Measurements from ENCODE around the gene MIPOL1.
"Not testable (repeated sequence)": the region's sequence is repeated elsewhere in the genome, so short reads cannot be mapped to it uniquely, and the experiment has no call there.

MIPOL1 gene

DNA sequence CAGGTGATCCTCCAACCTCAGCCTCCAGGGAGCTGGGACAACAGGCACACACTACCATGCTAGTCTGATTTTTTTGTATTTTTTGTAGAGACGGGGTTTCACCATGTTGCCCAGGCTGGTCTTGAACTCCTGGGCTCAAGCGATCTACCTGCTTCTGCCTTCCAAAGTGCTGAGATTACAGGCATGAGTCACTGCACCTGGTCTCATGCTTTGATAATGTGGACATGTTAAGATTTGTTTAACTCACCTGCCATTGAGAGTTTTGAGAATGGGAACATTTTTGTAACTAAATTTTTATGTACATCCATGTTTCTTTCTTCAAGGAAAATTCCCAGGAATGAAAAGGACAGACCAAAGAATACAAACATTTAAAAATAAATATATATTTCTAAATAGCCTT lies 121.2 kb downstream of the MIPOL1 start:
- in situ Hi-C loops (cut with HindIII; ENCODE audit: low sequenced_read_pairs): no loop called here
- TF ChIP-seq, protein P1, sequence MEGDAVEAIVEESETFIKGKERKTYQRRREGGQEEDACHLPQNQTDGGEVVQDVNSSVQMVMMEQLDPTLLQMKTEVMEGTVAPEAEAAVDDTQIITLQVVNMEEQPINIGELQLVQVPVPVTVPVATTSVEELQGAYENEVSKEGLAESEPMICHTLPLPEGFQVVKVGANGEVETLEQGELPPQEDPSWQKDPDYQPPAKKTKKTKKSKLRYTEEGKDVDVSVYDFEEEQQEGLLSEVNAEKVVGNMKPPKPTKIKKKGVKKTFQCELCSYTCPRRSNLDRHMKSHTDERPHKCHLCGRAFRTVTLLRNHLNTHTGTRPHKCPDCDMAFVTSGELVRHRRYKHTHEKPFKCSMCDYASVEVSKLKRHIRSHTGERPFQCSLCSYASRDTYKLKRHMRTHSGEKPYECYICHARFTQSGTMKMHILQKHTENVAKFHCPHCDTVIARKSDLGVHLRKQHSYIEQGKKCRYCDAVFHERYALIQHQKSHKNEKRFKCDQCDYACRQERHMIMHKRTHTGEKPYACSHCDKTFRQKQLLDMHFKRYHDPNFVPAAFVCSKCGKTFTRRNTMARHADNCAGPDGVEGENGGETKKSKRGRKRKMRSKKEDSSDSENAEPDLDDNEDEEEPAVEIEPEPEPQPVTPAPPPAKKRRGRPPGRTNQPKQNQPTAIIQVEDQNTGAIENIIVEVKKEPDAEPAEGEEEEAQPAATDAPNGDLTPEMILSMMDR (IDR thresholded peaks at IDR 0.05; ENCODE audit: low read depth, low read length): no peak
- DNase-seq (ENCODE audit: low read depth, low spot score): no peak
- no peak overlapping the region for H3K4me3 ChIP-seq (ENCODE audit: low read depth, low read length)

GRCh38 chr14:37320106-37320505 lies 122.4 kb downstream of the MIPOL1 start:
- DNase-seq (ENCODE audit: low read depth, low spot score): no peak
- TF ChIP-seq, protein P1 (IDR thresholded peaks at IDR 0.05; ENCODE audit: low read depth, low read length): no peak
- no peak overlapping the region for H3K4me3 ChIP-seq (ENCODE audit: low read depth, low read length)
- in situ Hi-C loops (cut with HindIII; ENCODE audit: low sequenced_read_pairs): no loop called here

DNA sequence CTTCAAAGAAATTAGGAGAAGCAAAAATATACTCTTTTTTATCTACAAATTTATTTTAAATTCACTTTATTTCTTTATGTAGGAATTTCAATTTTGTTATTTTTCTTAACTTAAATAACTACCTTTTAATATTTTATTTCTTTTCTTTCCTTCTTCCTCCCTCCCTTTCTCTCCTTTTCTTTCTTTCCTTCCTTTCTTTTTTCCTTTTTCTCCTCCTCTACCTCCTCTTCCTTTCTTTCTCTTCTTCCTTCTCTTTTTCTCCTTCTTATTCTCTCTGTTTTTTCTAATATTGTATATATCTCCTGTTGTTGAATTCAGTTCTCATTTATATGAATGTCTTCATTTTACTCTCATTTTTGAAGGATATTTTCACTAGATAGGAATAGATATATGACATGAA lies 127.6 kb downstream of the MIPOL1 start:
- H3K4me3 ChIP-seq (ENCODE audit: low read depth, low read length): no peak overlapping the region
- in situ Hi-C loops (cut with HindIII; ENCODE audit: low sequenced_read_pairs): no loop called here
- TF ChIP-seq, protein P1 (IDR thresholded peaks at IDR 0.05; ENCODE audit: low read depth, low read length): no peak
- no peak for DNase-seq (ENCODE audit: low read depth, low spot score)

- TF ChIP-seq, protein P1 (IDR thresholded peaks at IDR 0.05; ENCODE audit: low read depth, low read length): no peak
- no peak for DNase-seq (ENCODE audit: low read depth, low spot score)
- in situ Hi-C loops (cut with HindIII; ENCODE audit: low sequenced_read_pairs): no loop called here
- H3K4me3 ChIP-seq (ENCODE audit: low read depth, low read length): no peak overlapping the region
These were observed 128.7 kb downstream of the MIPOL1 start for GRCh38 chr14:37326434-37326833.

- DNase-seq (ENCODE audit: low read depth, low spot score); in situ Hi-C loops (cut with HindIII; ENCODE audit: low sequenced_read_pairs); H3K4me3 ChIP-seq (ENCODE audit: low read depth, low read length): not testable (repeated sequence)
These were observed 130.2 kb downstream of the MIPOL1 start for GRCh38 chr14:37327933-37328332.

DNA sequence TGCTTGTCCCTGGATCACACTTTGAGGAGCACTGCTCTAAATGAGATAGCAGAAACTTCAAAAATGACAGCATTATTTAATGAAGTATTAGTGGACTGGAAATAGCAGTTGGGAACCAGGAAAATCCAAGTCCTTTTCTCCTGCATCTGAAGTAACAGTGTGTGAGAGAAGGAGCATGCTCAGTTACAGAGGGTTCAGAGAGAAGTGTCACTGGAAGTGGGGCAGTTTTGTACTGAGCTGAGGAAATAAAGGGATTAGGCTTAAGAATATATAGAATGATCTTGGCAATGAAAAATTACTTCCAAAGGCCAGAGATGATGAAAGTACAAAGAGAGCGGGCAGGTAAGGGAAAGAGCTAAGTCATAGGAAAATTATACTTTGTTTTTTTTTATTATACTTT lies 130.9 kb downstream of the MIPOL1 start:
- in situ Hi-C loops (cut with HindIII; ENCODE audit: low sequenced_read_pairs): no loop called here
- TF ChIP-seq, protein P1 (IDR thresholded peaks at IDR 0.05; ENCODE audit: low read depth, low read length): no peak
- no peak for DNase-seq (ENCODE audit: low read depth, low spot score)
- H3K4me3 ChIP-seq (ENCODE audit: low read depth, low read length): no peak overlapping the region

DNA sequence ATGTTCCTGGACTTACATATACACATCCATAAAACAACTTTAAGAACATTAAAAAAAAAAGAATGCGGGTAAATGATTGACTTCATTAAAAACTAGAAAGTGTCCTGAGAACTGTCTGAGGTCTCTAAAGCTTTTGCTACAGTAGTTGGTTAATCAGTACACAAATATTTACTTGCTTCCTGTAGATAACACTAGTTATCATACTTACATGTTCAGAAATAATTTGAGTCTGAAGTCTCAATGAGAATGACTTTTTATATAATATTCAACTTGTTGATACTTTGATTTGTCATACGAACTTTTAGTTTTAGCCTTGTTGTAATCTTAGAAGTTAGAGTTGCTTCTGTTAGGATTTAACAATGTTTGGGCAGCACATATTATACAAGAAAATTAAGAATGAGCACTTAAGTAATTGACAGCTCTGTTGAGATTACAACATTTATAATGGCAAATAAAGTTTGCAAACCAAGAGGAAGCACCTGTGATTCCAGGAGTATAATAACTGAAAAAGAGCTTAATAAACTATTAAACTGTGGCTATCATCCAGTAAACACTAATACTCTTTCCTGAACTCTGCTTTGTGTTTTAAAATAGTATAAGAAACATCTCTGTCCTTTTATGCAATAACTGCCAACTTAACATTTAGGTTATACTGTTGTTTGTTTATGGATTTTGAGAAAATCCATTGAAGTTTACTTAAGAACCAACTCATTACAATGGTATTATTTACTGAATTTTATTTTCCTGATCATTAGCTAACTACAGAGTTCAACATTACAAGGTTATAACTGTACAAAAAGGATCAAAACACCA lies 131.7 kb downstream of the MIPOL1 start:
- DNase-seq (ENCODE audit: low read depth, low spot score): no peak
- TF ChIP-seq, protein P1 (IDR thresholded peaks at IDR 0.05; ENCODE audit: low read depth, low read length): no peak
- no peak overlapping the region for H3K4me3 ChIP-seq (ENCODE audit: low read depth, low read length)
- in situ Hi-C loops (cut with HindIII; ENCODE audit: low sequenced_read_pairs): no loop called here
